ENCODE measurements around the gene TFPT. TPM values are rescaled to one million over a fixed set of nuclear protein-coding genes. Genes with fewer than 3 reads are reported as not detected.

The TFPT gene
- polyA plus RNA-seq, 3 donors from 2014 or later, result 20.1 to 26.4 (median 20.6) TPM

DNA sequence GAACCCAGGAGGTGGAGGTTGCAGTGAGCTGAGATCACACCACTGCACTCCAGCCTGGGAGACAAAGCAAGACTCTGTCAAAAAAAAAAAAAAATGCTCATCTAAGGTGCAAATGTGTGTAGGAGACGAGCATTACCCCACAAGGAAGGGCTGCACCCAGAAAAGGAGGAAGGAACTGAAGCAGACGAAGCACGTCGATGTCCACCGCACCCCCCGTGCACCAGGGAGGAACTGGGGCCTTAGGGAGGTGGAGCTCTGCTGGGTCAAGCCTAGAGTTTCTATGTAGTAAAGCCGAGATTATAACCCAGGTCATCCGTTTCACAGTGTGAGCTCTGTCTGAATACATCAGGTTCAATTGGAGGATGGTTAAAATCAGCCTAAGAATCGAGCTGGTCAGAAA, 52.8 kb downstream of the TFPT start:
- peaks cover 2 to 12% (median 6%) of the 10 kb centered on the region in 3 donors for H3K27me3 Mint-ChIP-seq (ENCODE audit: low read depth in 3 of 3)
- no peak for DNase-seq
- H3K4me3 Mint-ChIP-seq, result no peak overlapping the region
- H3K9me3 Mint-ChIP-seq, result no peaks in the 10 kb centered on the region
- no peaks in the 10 kb centered on the region for H3K4me1 Mint-ChIP-seq
- H3K36me3 Mint-ChIP-seq, result no peaks in the 10 kb centered on the region
- H3K27ac Mint-ChIP-seq, result no peak overlapping the region

Other genes with a start within 250 kb of the TFPT start
- gene MYADM, start 247.8 kb downstream of the TFPT start, polyA plus RNA-seq, result 10 to 100 TPM; 20.1 to 40.5 (median 34.0) TPM
- not detected for gene PRKCG, start 233.5 kb downstream of the TFPT start, polyA plus RNA-seq
- gene CACNG7, start 206.4 kb downstream of the TFPT start, polyA plus RNA-seq, result not detected
- gene CACNG8, start 152.7 kb downstream of the TFPT start, polyA plus RNA-seq, result not detected
- gene CACNG6, start 124.0 kb downstream of the TFPT start, polyA plus RNA-seq, result not detected
- 1 to 10 TPM in 1 of 3 donors, not detected in 2; 1.1 TPM for gene VSTM1, start 51.8 kb downstream of the TFPT start, polyA plus RNA-seq
- gene TARM1, start 34.3 kb downstream of the TFPT start, polyA plus RNA-seq, result not detected
- under 1 TPM in 2 of 3 donors, not detected in 1; 0.33 to 0.82 TPM for gene OSCAR, start 14.9 kb downstream of the TFPT start, polyA plus RNA-seq
- 100 to 1,000 TPM; 367 to 704 (median 506) TPM for gene NDUFA3, start 12.8 kb downstream of the TFPT start, polyA plus RNA-seq
- 10 to 100 TPM; 61.0 to 81.0 (median 72.7) TPM for gene PRPF31, start 97 bp upstream of the TFPT start, polyA plus RNA-seq
- 10 to 100 TPM in 1 of 3 donors, 1 to 10 TPM in 2; 2.8 to 13.3 (median 4.0) TPM for gene CNOT3, start 22.1 kb upstream of the TFPT start, polyA plus RNA-seq
- gene LENG1, start 44.1 kb upstream of the TFPT start, polyA plus RNA-seq, result 10 to 100 TPM in 2 of 3 donors, 1 to 10 TPM in 1; 2.6 to 14.0 (median 13.5) TPM
- gene TMC4, start 57.5 kb upstream of the TFPT start, polyA plus RNA-seq, result 1 to 10 TPM in 2 of 3 donors, under 1 TPM in 1; 0.93 to 3.3 (median 1.5) TPM
- 10 to 100 TPM in 2 of 3 donors, 1 to 10 TPM in 1; 8.8 to 17.8 (median 15.7) TPM for gene MBOAT7, start 73.9 kb upstream of the TFPT start, polyA plus RNA-seq
- 10 to 100 TPM; 26.6 to 36.4 (median 34.0) TPM for gene TSEN34, start 75.7 kb upstream of the TFPT start, polyA plus RNA-seq
- gene RPS9, start 85.2 kb upstream of the TFPT start, polyA plus RNA-seq, result 1,000 to 10,000 TPM in 1 of 3 donors, 100 to 1,000 TPM in 2; 436 to 1,067 (median 492) TPM
- gene LILRB3, start 107.3 kb upstream of the TFPT start, polyA plus RNA-seq, result 1 to 10 TPM in 1 of 3 donors, under 1 TPM in 2; 0.21 to 2.7 (median 0.59) TPM
- under 1 TPM; 0.33 to 0.53 (median 0.39) TPM for gene LILRA6, start 127.1 kb upstream of the TFPT start, polyA plus RNA-seq
- gene LILRB5, start 141.6 kb upstream of the TFPT start, polyA plus RNA-seq, result not detected
- under 1 TPM; 0.14 to 0.81 (median 0.31) TPM for gene LILRB2, start 165.5 kb upstream of the TFPT start, polyA plus RNA-seq
- 1 to 10 TPM in 1 of 3 donors, under 1 TPM in 1, not detected in 1; 0.28 to 1.6 TPM for gene LILRA5, start 197.5 kb upstream of the TFPT start, polyA plus RNA-seq
- gene LILRA4, start 223.5 kb upstream of the TFPT start, polyA plus RNA-seq, result 1 to 10 TPM; 2.3 to 6.6 (median 2.8) TPM
- gene LAIR1, start 249.3 kb upstream of the TFPT start, polyA plus RNA-seq, result 100 to 1,000 TPM in 2 of 3 donors, 10 to 100 TPM in 1; 86.9 to 247 (median 126) TPM

Data from immature natural killer cell (primary cell).